ENCODE data around the gene CST6. TPM values are rescaled to one million over a fixed set of nuclear protein-coding genes. Genes with fewer than 3 reads are reported as not detected.

CST6 gene
- total RNA-seq, 1 donor from 2014 or later: not detected

DNA sequence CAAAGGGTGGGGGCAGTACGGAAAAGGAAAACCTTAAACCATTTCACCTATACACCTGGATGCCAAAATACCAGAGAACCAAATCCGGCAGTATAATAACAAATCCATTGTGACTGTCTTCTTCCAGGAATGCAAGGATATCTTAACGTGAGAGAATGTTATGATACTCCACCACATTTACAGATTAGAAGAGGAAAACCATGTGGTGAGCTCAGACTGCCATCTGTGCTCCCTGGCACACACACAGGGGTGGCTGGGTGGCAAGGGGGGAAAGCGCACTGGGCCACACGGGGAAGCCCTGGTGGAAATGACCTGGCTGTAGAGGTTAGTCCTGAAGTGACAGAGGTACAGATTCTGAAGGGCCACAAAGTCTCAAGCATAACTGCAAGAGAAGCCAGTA is 19.8 kb upstream of the CST6 start:
- peaks cover 5% of the 10 kb centered on the region for H3K36me3 ChIP-seq
- TF ChIP-seq, protein P1, sequence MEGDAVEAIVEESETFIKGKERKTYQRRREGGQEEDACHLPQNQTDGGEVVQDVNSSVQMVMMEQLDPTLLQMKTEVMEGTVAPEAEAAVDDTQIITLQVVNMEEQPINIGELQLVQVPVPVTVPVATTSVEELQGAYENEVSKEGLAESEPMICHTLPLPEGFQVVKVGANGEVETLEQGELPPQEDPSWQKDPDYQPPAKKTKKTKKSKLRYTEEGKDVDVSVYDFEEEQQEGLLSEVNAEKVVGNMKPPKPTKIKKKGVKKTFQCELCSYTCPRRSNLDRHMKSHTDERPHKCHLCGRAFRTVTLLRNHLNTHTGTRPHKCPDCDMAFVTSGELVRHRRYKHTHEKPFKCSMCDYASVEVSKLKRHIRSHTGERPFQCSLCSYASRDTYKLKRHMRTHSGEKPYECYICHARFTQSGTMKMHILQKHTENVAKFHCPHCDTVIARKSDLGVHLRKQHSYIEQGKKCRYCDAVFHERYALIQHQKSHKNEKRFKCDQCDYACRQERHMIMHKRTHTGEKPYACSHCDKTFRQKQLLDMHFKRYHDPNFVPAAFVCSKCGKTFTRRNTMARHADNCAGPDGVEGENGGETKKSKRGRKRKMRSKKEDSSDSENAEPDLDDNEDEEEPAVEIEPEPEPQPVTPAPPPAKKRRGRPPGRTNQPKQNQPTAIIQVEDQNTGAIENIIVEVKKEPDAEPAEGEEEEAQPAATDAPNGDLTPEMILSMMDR (IDR thresholded peaks at IDR 0.05; ENCODE audit: borderline replicate concordance): no peak
- intact Hi-C loops (cut with micrococcal nuclease): loop anchor here (10.0 kb wide), 1 partner anchor 107 kb away; the partner anchor contains the start of gene FIBP
- H3K9me3 ChIP-seq (replicated peaks): no peaks in the 10 kb centered on the region
- DNase-seq: no peak
- no peaks in the 10 kb centered on the region for H3K4me1 ChIP-seq
- H3K27me3 ChIP-seq (ENCODE audit: low read depth): no peaks in the 10 kb centered on the region
- no peak overlapping the region for H3K27ac ChIP-seq (replicated peaks)
- H3K4me3 ChIP-seq: no peak overlapping the region

DNA sequence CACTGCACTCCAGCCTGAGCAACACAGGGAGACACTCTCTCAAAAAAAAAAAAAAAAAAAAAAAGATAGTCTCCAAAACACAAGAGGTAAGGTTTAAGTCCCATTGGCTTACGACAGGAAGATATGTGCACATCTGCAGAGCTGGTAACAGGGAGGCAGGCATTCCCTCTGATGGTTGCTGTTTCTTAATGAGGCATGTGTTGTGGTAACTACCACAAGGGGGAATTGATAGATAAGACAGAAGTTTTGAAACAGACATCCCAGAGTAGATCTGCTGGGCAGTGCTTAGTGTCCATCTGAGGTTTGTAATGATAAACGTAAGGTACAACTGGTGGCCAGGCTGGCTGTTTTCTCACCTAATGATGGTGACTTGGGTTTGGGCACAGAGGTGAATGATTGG is 14.5 kb upstream of the CST6 start:
- intact Hi-C loops (cut with micrococcal nuclease): loop anchor here (10.0 kb wide), 1 partner anchor 112 kb away; the partner anchor contains the start of gene FIBP
- H3K27ac ChIP-seq (replicated peaks): no peak overlapping the region
- H3K27me3 ChIP-seq (ENCODE audit: low read depth): no peaks in the 10 kb centered on the region
- H3K4me1 ChIP-seq: peaks cover 27% of the 10 kb centered on the region
- no peaks in the 10 kb centered on the region for H3K9me3 ChIP-seq (replicated peaks)
- no peak overlapping the region for H3K4me3 ChIP-seq
- peaks cover 38% of the 10 kb centered on the region for H3K36me3 ChIP-seq
- DNase-seq: no peak
- TF ChIP-seq, protein P1 (IDR thresholded peaks at IDR 0.05; ENCODE audit: borderline replicate concordance): no peak

DNA sequence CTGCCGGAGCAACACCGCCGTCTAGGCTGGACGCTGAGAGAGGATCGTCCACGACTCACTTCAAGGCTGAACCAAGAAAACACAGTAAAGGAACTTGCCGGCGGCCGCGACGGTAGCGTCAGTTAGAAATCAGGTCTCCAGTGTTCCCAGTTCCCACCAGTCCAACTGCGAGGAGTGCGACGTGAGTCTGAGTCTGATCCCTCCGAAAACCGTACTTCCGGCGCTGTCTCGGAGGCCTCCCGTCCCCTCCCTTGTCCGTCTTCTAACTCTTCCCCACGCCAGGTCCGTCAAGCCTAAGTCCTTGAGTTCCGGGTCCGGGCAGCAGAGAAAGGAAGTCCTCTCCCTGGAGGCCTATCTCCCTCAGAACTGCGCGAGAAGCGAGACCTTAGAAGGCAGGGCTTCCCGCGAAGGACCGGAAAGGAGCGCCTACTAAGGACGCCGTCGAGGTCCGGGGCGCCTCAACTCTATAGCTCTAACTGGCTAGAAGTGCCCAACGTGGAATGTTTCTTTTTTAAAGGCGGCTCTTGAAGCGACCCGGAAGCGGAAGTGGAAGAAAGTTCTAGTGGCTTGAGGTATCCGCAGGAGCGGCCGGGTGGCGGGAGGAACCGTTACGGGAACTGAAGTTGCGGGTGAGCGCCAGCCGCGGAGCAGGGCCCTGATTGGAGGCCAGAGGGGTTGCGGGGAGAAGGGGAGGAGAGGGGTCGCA is 9.7 kb upstream of the CST6 start, which contains the start of the genes BANF1 and EIF1AD:
TSS of gene BANF1 (plus strand) at position 562 of the 706 bp plus-strand sequence. CDS start 748 bp downstream, outside the sequence.
TSS of gene EIF1AD (minus strand) at position 216 of the 706 bp plus-strand sequence. CDS start 1,768 bp downstream, outside the sequence.
- H3K36me3 ChIP-seq: peaks cover 59% of the 10 kb centered on the region
- peak within 1 kb of the TSS; percentile 97 for H3K4me3 ChIP-seq
- H3K27me3 ChIP-seq (ENCODE audit: low read depth): no peaks in the 10 kb centered on the region
- TF ChIP-seq, protein P1 (IDR thresholded peaks at IDR 0.05; ENCODE audit: borderline replicate concordance): no peak
- peaks cover 43% of the 10 kb centered on the region for H3K4me1 ChIP-seq
- intact Hi-C loops (cut with micrococcal nuclease): no loop called here
- no peaks in the 10 kb centered on the region for H3K9me3 ChIP-seq (replicated peaks)
- peak; percentile 90 for DNase-seq
- peak within 1 kb of the TSS; percentile 96 for H3K27ac ChIP-seq (replicated peaks)

DNA sequence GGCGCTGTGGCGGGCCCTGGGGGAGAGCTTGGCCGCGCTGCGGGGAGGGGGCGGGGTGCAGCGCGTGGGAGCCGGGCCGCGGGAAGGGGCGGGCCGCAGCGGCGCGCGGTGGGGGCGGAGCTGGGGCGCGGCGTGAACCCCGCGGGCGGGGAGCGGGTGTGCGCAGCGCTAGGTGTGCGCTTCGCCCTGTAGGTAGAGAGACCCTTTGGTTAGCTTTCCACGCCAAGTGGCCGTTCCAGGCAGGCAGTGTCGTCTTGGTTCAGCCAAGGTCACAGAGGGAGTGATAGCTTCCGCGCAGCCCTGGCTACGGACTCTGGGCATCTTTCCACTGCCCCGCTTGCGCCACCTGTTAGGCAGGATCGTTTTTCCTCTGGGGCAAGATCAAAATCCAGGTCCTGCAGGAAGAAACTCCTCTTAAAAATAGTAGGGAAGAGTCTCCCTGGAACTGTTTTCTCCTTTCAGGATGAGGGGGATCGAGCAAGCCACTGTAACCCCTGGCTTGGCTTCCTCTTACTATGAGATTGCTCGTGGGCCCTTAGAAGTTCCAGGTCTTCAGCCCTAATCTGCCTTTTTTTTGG is 9.1 kb upstream of the CST6 start:
- Histone ChIP-seq H3K27ac (replicated peaks) (peak overlapping the region; percentile 96), H3K4me1 (peaks cover 43% of the 10 kb centered on the region), H3K9me3 (replicated peaks) (no peaks in the 10 kb centered on the region), H3K27me3 (ENCODE audit: low read depth) (no peaks in the 10 kb centered on the region), H3K36me3 (peaks cover 52% of the 10 kb centered on the region), H3K4me3 (peak overlapping the region; percentile 97)
- intact Hi-C loops (cut with micrococcal nuclease): no loop called here
- DNase-seq: peak; percentile 50
- TF ChIP-seq, protein P1 (IDR thresholded peaks at IDR 0.05; ENCODE audit: borderline replicate concordance): peak; percentile 17

DNA sequence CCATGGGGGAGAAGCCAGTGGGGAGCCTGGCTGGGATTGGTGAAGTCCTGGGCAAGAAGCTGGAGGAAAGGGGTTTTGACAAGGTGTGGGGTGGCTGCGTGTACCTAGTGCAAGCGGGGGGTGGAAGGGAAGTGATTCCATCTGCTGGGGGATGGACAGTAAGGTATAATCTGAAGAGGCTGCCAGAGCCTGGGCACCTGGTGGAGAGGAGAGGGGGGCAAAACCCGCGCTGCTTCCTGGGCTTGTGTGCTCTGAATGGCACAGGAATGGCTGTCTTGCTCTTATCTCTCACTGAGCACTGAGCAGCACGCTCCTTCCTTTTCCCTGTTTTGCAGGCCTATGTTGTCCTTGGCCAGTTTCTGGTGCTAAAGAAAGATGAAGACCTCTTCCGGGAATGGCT is 8.5 kb upstream of the CST6 start:
- DNase-seq: no peak
- H3K27me3 ChIP-seq (ENCODE audit: low read depth): no peaks in the 10 kb centered on the region
- intact Hi-C loops (cut with micrococcal nuclease): no loop called here
- TF ChIP-seq, protein P1 (IDR thresholded peaks at IDR 0.05; ENCODE audit: borderline replicate concordance): no peak
- H3K4me1 ChIP-seq: peaks cover 43% of the 10 kb centered on the region
- no peaks in the 10 kb centered on the region for H3K9me3 ChIP-seq (replicated peaks)
- H3K27ac ChIP-seq (replicated peaks): peak overlapping the region; percentile 96
- H3K4me3 ChIP-seq: peak overlapping the region; percentile 97
- peaks cover 47% of the 10 kb centered on the region for H3K36me3 ChIP-seq

All from left ventricle myocardium inferior (tissue), 1 donor.